ENCODE results near the gene SLC7A10. TPM values are rescaled to one million over a fixed set of nuclear protein-coding genes. Genes with fewer than 3 reads are reported as not detected.

The SLC7A10 gene
- total RNA-seq, 3 donors from 2014 or later (not counting 1 experiment from before 2014, with no cell fraction given) = not detected

- H3K36me3 Mint-ChIP-seq = no peaks in the 10 kb centered on the region
- Histone ChIP-seq H3K27ac (ENCODE audit: low read length) (no peak overlapping the region), H3K4me1 (ENCODE audit: control insufficient read depth, insufficient read depth, low read length) (peaks cover 19% of the 10 kb centered on the region), H3K9me3 (ENCODE audit: control insufficient read depth, insufficient read depth, low read length) (peaks cover 12% of the 10 kb centered on the region), H3K27me3 (ENCODE audit: control insufficient read depth, insufficient read depth, low read length) (no peaks in the 10 kb centered on the region), H3K36me3 (ENCODE audit: control insufficient read depth, insufficient read depth, low read length) (no peaks in the 10 kb centered on the region), H3K4me3 (ENCODE audit: low read length) (no peak overlapping the region)
- no peak overlapping the region for H3K27ac Mint-ChIP-seq
- DNase-seq (peak in 1 of 2 donors; percentile 24), ATAC-seq (no peak)
- peak; percentile 24 for TF ChIP-seq CTCF (IDR thresholded peaks at IDR 0.05)
- intact Hi-C loops (cut with micrococcal nuclease) = no loop called here
- no peaks in the 10 kb centered on the region for H3K27me3 Mint-ChIP-seq (ENCODE audit: low read depth in 2 of 2)
- H3K4me3 Mint-ChIP-seq = no peak overlapping the region
- H3K9me3 Mint-ChIP-seq = no peaks in the 10 kb centered on the region
- peaks cover 0 to 13% of the 10 kb centered on the region in 2 donors for H3K4me1 Mint-ChIP-seq
- 81% methylated on average over 7 of the region's 7 CpGs for WGBS (ENCODE audit: insufficient coverage)
Observed at GRCh38 chr19:33245948-33246708, 20.5 kb upstream of the SLC7A10 start.

- Histone ChIP-seq H3K4me1 (ENCODE audit: control insufficient read depth, insufficient read depth, low read length) (peaks cover 40% of the 10 kb centered on the region), H3K27me3 (ENCODE audit: control insufficient read depth, insufficient read depth, low read length) (no peaks in the 10 kb centered on the region), H3K9me3 (ENCODE audit: control insufficient read depth, insufficient read depth, low read length) (peaks cover 12% of the 10 kb centered on the region), H3K27ac (ENCODE audit: low read length) (no peak overlapping the region), H3K36me3 (ENCODE audit: control insufficient read depth, insufficient read depth, low read length) (no peaks in the 10 kb centered on the region), H3K4me3 (ENCODE audit: low read length) (no peak overlapping the region)
- H3K9me3 Mint-ChIP-seq = no peaks in the 10 kb centered on the region
- 76% methylated on average over 6 of the region's 6 CpGs for WGBS (ENCODE audit: insufficient coverage)
- no peaks in the 10 kb centered on the region for H3K27me3 Mint-ChIP-seq (ENCODE audit: low read depth in 2 of 2)
- TF ChIP-seq CTCF (IDR thresholded peaks at IDR 0.05) = no peak
- intact Hi-C loops (cut with micrococcal nuclease) = no loop called here
- peaks cover 0 to 31% of the 10 kb centered on the region in 2 donors for H3K4me1 Mint-ChIP-seq
- H3K36me3 Mint-ChIP-seq = no peaks in the 10 kb centered on the region
- no peak for DNase-seq
- H3K4me3 Mint-ChIP-seq = no peak overlapping the region
- H3K27ac Mint-ChIP-seq = no peak overlapping the region
- ATAC-seq = no peak
Observed at GRCh38 chr19:33242911-33243310, 17.3 kb upstream of the SLC7A10 start.

GRCh38 chr19:33242131-33242530, 16.5 kb upstream of the SLC7A10 start:
- Mint-ChIP-seq H3K27me3 (ENCODE audit: low read depth in 2 of 2) (no peaks in the 10 kb centered on the region), H3K36me3 (no peaks in the 10 kb centered on the region), H3K4me3 (no peak overlapping the region), H3K4me1 (peaks cover 0 to 31% of the 10 kb centered on the region in 2 donors), H3K27ac (no peak overlapping the region), H3K9me3 (no peaks in the 10 kb centered on the region)
- no peak for ATAC-seq
- Histone ChIP-seq H3K27ac (ENCODE audit: low read length) (no peak overlapping the region), H3K36me3 (ENCODE audit: control insufficient read depth, insufficient read depth, low read length) (no peaks in the 10 kb centered on the region), H3K9me3 (ENCODE audit: control insufficient read depth, insufficient read depth, low read length) (peaks cover 12% of the 10 kb centered on the region), H3K27me3 (ENCODE audit: control insufficient read depth, insufficient read depth, low read length) (no peaks in the 10 kb centered on the region), H3K4me3 (ENCODE audit: low read length) (no peak overlapping the region), H3K4me1 (ENCODE audit: control insufficient read depth, insufficient read depth, low read length) (peaks cover 40% of the 10 kb centered on the region)
- TF ChIP-seq CTCF (IDR thresholded peaks at IDR 0.05) = no peak
- no peak for DNase-seq
- intact Hi-C loops (cut with micrococcal nuclease) = no loop called here
- WGBS (ENCODE audit: insufficient coverage) = 89% methylated on average over 8 of the region's 10 CpGs

All from natural killer cell (primary cell).